ENCODE measurements around the gene DRC1. TPM values are rescaled to one million over a fixed set of nuclear protein-coding genes. Genes with fewer than 3 reads are reported as not detected.

DRC1 gene
- total RNA-seq, 3 donors from 2014 or later: not detected

DNA sequence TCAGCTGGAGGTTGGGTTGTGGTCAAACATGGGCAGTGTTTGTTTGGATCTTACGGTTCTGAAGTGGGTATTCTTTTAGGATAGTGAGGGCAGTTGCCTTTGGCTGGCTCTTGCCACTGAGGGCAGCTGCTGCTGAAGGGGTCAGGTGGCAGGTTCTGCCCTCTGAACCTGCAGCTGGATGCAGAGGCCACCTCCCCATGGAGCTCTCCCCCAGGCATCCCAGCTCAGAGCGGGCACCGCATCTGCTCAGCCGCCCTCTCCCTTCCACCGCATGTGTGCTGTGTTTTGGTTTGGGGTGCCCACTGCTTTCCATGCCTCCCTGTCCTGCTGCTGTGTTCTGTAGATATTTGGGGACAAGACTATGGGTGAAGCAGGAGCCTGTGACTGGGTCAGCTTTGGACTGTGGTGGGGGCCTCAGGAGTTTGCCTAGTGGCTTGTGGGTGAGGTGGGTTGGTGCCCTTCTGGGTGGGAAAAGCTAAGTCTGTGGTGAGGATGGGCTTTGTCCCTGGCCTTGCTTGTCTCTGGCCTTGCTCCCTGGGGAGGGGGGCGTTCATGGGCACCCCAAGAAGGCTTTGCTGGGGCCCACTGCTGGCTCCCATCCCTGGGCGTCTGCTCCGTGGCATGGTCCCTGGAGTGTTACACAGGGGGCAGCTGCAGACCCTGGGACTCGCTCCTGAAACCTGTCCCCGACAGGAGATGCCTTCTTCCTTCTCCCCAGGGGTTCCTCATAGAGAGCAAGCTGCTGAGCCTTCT, 47.7 kb downstream of the DRC1 start:
- Histone ChIP-seq H3K4me3 (no peak overlapping the region), H3K4me1 (no peaks in the 10 kb centered on the region), H3K36me3 (no peaks in the 10 kb centered on the region), H3K27ac (no peak overlapping the region), H3K9me3 (no peaks in the 10 kb centered on the region), H3K27me3 (no peaks in the 10 kb centered on the region)
- no peak for DNase-seq (ENCODE audit: low spot score in 2 of 2)
- TF ChIP-seq, protein P1, sequence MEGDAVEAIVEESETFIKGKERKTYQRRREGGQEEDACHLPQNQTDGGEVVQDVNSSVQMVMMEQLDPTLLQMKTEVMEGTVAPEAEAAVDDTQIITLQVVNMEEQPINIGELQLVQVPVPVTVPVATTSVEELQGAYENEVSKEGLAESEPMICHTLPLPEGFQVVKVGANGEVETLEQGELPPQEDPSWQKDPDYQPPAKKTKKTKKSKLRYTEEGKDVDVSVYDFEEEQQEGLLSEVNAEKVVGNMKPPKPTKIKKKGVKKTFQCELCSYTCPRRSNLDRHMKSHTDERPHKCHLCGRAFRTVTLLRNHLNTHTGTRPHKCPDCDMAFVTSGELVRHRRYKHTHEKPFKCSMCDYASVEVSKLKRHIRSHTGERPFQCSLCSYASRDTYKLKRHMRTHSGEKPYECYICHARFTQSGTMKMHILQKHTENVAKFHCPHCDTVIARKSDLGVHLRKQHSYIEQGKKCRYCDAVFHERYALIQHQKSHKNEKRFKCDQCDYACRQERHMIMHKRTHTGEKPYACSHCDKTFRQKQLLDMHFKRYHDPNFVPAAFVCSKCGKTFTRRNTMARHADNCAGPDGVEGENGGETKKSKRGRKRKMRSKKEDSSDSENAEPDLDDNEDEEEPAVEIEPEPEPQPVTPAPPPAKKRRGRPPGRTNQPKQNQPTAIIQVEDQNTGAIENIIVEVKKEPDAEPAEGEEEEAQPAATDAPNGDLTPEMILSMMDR (IDR thresholded peaks at IDR 0.05): no peak
- TF ChIP-seq POLR2A (IDR thresholded peaks at IDR 0.05) (no peak), POLR2AphosphoS5 (IDR thresholded peaks at IDR 0.05) (no peak)
- intact Hi-C loops (cut with DNase I; ENCODE audit: low total_unique reads): no loop called here

DNA sequence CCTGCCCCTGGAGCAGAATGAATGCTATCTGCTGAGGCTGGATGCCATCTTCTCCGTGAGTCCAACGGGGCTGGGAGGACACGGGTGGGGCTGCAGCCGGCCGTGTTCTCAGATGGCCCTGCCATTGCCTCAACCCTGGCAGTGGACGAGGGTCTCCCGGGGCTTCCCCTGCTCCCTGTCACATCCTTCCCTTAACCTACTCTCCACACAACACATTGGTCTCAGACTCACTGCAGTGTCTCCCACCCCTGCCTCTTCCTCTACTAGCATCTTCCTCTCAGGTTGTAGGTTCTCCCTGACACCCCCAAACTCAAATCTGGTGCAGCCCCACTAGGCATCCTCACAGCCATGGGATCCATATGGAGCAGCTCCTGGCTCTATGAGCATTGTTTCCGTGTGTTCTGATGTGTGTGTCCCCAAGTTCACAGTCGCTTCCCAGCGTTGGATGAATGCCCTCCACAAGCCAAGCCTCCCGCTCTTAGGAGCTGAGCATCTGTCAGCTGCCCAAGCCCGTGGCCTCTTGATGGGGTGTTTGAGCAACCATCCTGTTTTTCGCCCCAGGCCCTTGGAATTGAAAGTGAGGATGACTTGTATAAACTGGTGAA, 48.4 kb downstream of the DRC1 start:
- Histone ChIP-seq H3K4me1 (no peaks in the 10 kb centered on the region), H3K4me3 (no peak overlapping the region), H3K9me3 (no peaks in the 10 kb centered on the region), H3K27me3 (no peaks in the 10 kb centered on the region), H3K27ac (no peak overlapping the region), H3K36me3 (no peaks in the 10 kb centered on the region)
- TF ChIP-seq POLR2AphosphoS5 (IDR thresholded peaks at IDR 0.05) (no peak), POLR2A (IDR thresholded peaks at IDR 0.05) (no peak)
- TF ChIP-seq, protein P1 (IDR thresholded peaks at IDR 0.05): no peak
- intact Hi-C loops (cut with DNase I; ENCODE audit: low total_unique reads): no loop called here
- no peak for DNase-seq (ENCODE audit: low spot score in 2 of 2)

DNA sequence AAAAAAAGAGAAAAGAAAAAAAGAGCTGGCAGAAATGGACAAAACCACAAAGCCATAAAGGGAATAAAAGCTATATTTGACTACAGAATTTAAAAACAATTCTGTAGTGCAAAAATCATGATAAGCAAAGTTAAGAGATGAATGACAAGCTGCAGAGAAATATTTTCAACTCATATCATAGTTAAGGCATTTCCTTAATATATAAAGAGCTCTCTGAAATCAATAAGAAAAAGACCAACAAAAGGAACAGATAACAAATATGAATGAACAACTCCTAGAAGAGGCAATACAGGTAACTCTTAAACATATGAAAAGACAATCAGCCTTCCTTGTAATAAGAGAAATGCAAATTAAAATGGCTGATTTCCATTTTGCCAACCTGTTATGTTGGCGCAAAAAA, 50.0 kb downstream of the DRC1 start:
- H3K27ac ChIP-seq: no peak overlapping the region
- H3K36me3 ChIP-seq: no peaks in the 10 kb centered on the region
- intact Hi-C loops (cut with DNase I; ENCODE audit: low total_unique reads): no loop called here
- DNase-seq (ENCODE audit: low spot score in 2 of 2): no peak
- no peaks in the 10 kb centered on the region for H3K27me3 ChIP-seq
- H3K9me3 ChIP-seq: no peaks in the 10 kb centered on the region
- H3K4me3 ChIP-seq: no peak overlapping the region
- no peaks in the 10 kb centered on the region for H3K4me1 ChIP-seq
- no peak for TF ChIP-seq POLR2A (IDR thresholded peaks at IDR 0.05)

DNA sequence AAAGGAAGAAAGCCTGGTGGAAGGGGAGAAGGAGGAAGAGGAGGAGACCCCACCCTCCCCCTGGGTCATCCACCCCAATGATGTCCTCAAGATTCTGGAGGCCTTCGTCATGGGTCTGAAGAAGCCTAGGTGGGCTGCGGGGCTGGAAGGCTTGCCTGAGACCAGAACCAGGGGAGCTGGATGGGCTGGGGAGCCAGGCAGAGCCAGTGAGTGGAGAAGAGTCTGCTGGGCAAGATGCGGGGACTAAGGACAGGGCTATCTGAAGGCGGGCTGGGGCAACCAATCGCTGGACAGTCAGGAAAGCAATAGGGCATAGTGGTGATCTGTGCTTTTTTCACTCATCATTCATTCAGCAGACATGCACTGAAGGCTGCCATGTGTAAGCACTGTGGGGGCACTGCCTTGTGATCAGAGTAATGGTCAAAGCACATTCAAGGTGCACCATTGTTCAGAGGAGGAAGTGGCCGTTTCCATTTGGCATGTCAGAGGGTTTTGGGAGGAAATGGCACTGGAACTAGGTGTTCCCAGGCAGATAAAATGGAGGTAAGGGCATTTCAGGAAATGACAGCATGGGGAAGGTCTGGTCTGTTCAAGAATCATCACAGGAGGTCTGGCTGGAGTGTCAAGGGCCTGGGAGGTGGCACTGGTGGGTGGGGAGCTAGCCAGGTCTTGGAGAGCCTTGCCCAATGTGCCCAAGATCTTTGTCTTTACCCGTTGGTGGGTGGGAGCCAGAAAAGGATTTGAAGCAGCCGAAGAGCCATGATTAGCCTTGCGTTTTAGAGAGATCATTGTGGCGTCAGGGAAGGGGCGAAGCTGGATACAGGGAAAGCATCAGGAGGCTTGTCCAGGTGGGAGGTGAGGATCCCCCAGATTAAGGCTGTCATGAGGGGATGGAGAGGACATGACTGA, 52.0 kb downstream of the DRC1 start:
- no peak overlapping the region for H3K4me3 ChIP-seq
- H3K27me3 ChIP-seq: no peaks in the 10 kb centered on the region
- H3K4me1 ChIP-seq: no peaks in the 10 kb centered on the region
- no peaks in the 10 kb centered on the region for H3K9me3 ChIP-seq
- no peak overlapping the region for H3K27ac ChIP-seq
- intact Hi-C loops (cut with DNase I; ENCODE audit: low total_unique reads): no loop called here
- TF ChIP-seq POLR2AphosphoS5 (IDR thresholded peaks at IDR 0.05): peak in 2 of 3 donors; percentile 40 to 49
- TF ChIP-seq POLR2A (IDR thresholded peaks at IDR 0.05): no peak
- TF ChIP-seq, protein P1 (IDR thresholded peaks at IDR 0.05): no peak
- H3K36me3 ChIP-seq: no peaks in the 10 kb centered on the region
- no peak for DNase-seq (ENCODE audit: low spot score in 2 of 2)

DNA sequence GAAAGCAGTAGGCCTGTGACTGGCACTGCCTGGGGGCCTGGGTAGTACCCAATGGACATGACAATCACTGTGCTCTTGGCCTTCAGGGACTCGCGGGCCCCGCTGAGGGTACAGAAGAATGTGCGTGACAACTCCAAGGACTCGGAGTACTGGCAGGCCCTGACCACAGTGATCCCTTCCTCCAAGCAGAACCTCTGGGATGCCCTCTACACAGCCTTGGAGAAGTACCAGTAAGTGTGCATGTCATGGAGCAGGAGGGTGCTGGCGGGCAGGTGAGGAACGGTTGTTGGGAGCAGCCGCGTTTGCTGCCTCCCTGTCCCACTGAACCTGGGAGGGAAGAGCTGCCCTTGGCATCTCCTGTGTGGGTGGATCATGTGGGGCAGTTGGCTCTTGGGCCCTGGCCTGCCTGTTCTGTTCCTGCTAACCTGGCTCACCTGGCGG, 52.9 kb downstream of the DRC1 start:
- Histone ChIP-seq H3K4me3 (no peak overlapping the region), H3K9me3 (no peaks in the 10 kb centered on the region), H3K4me1 (no peaks in the 10 kb centered on the region), H3K27me3 (no peaks in the 10 kb centered on the region), H3K27ac (no peak overlapping the region), H3K36me3 (no peaks in the 10 kb centered on the region)
- DNase-seq (ENCODE audit: low spot score in 2 of 2): no peak
- no peak for TF ChIP-seq POLR2AphosphoS5 (IDR thresholded peaks at IDR 0.05)
- TF ChIP-seq POLR2A (IDR thresholded peaks at IDR 0.05): no peak
- TF ChIP-seq, protein P1 (IDR thresholded peaks at IDR 0.05): no peak
- intact Hi-C loops (cut with DNase I; ENCODE audit: low total_unique reads): no loop called here
